Retina (tissue), 1 donor: ENCODE measurements around the gene ADAMTSL1.

Experiments used
- DNase-seq: peaks from one replicate; pipeline ENCODE4 v3.0.0-alpha.2; 2016

ADAMTSL1 gene

GRCh38 chr9:18472435-18472834 lies 1.5 kb upstream of the ADAMTSL1 start:
- no peak for DNase-seq

- no peak for DNase-seq
Observed at GRCh38 chr9:18472841-18473251, 1.1 kb upstream of the ADAMTSL1 start.

GRCh38 chr9:18474783-18475182 lies 830 bp downstream of the ADAMTSL1 start:
- no peak for DNase-seq

- peak; percentile 8 for DNase-seq
Observed at GRCh38 chr9:18477121-18477660, 3.2 kb downstream of the ADAMTSL1 start.

GRCh38 chr9:18477719-18478118 lies 3.8 kb downstream of the ADAMTSL1 start:
- DNase-seq = no peak

GRCh38 chr9:18478501-18479361 lies 4.8 kb downstream of the ADAMTSL1 start:
- no peak for DNase-seq

- DNase-seq = no peak
Observed at GRCh38 chr9:18479405-18479804, 5.5 kb downstream of the ADAMTSL1 start.

- no peak for DNase-seq
Observed at GRCh38 chr9:18480662-18481093, 6.7 kb downstream of the ADAMTSL1 start.

- no peak for DNase-seq
Observed at GRCh38 chr9:18482371-18482770, 8.4 kb downstream of the ADAMTSL1 start.

GRCh38 chr9:18485714-18486113 lies 11.8 kb downstream of the ADAMTSL1 start:
- no peak for DNase-seq

GRCh38 chr9:18487611-18488010 lies 13.7 kb downstream of the ADAMTSL1 start:
- no peak for DNase-seq

- no peak for DNase-seq
Observed at GRCh38 chr9:18488886-18489285, 14.9 kb downstream of the ADAMTSL1 start.

GRCh38 chr9:18489861-18490260 lies 15.9 kb downstream of the ADAMTSL1 start:
- DNase-seq = no peak

GRCh38 chr9:18490641-18491370 lies 16.9 kb downstream of the ADAMTSL1 start:
- no peak for DNase-seq

- no peak for DNase-seq
Observed at GRCh38 chr9:18492612-18493011, 18.7 kb downstream of the ADAMTSL1 start.

- no peak for DNase-seq
Observed at GRCh38 chr9:18493451-18493993, 19.6 kb downstream of the ADAMTSL1 start.

- DNase-seq = no peak
Observed at GRCh38 chr9:18495065-18495464, 21.1 kb downstream of the ADAMTSL1 start.

- DNase-seq = no peak
Observed at GRCh38 chr9:18496256-18497000, 22.5 kb downstream of the ADAMTSL1 start.

GRCh38 chr9:18499062-18499461 lies 25.1 kb downstream of the ADAMTSL1 start:
- no peak for DNase-seq

- DNase-seq = no peak
Observed at GRCh38 chr9:18499980-18500379, 26.0 kb downstream of the ADAMTSL1 start.

- no peak for DNase-seq
Observed at GRCh38 chr9:18500451-18500850, 26.5 kb downstream of the ADAMTSL1 start.

- DNase-seq = no peak
Observed at GRCh38 chr9:18501949-18502348, 28.0 kb downstream of the ADAMTSL1 start.

GRCh38 chr9:18502546-18502945 lies 28.6 kb downstream of the ADAMTSL1 start:
- DNase-seq = no peak
